ENCODE data around the gene CELA3A. TPM values are rescaled to one million over a fixed set of nuclear protein-coding genes. Genes with fewer than 3 reads are reported as not detected.

Gene CELA3A
- total and polyA plus RNA-seq, 2 of the 13 experiments (the other 11 are each of a cell fraction or from before 2014, with no cell fraction given): 0.09 TPM; not detected in 1

- TF ChIP-seq ZNF513 (CRISPR knock-in tag; conservative IDR thresholded peaks at IDR 0.05) (no peak), RBFOX2 (IDR thresholded peaks at IDR 0.05; ENCODE audit: low read depth, low read length) (peak; percentile 95), BCLAF1 (IDR thresholded peaks at IDR 0.05) (no peak), ZNF317 (CRISPR knock-in tag; IDR thresholded peaks at IDR 0.05) (no peak), ZFP37 (CRISPR knock-in tag; IDR thresholded peaks at IDR 0.05; ENCODE audit: borderline replicate concordance) (no peak), SOX13 (IDR thresholded peaks at IDR 0.05) (no peak), SOX13 (CRISPR knock-in tag; conservative IDR thresholded peaks at IDR 0.05 in 1 of 2, IDR thresholded peaks at IDR 0.05 in 1 of 2) (no peak; a peak in 1 of 4 replicates), ZNF263 (CRISPR knock-in tag; IDR thresholded peaks at IDR 0.05) (0 out of 2 replicates have a peak, but pooled peaks have one; percentile 27), KLF11 (CRISPR knock-in tag; IDR thresholded peaks at IDR 0.05) (peak; percentile 81; the same call in 1 of the 2 replicates), ZFYVE20 (CRISPR knock-in tag; IDR thresholded peaks at IDR 0.05; ENCODE audit: borderline replicate concordance, low read depth) (no peak), CREB1 (IDR thresholded peaks at IDR 0.05) (peak; percentile 94), CREB1 (CRISPR knock-in tag; IDR thresholded peaks at IDR 0.05) (peak; percentile 98), NR0B2 (CRISPR knock-in tag; IDR thresholded peaks at IDR 0.05) (no peak; the same call in 1 of the 2 replicates), TEF (CRISPR knock-in tag; IDR thresholded peaks at IDR 0.05) (no peak), SRY (CRISPR knock-in tag; IDR thresholded peaks at IDR 0.05) (no peak), ZNF30 (CRISPR knock-in tag; IDR thresholded peaks at IDR 0.05) (no peak), PAF1 (CRISPR knock-in tag; IDR thresholded peaks at IDR 0.05) (no peak), BCL6 (CRISPR knock-in tag; IDR thresholded peaks at IDR 0.05) (peak; percentile 31; the same call in 1 of the 2 replicates), GATAD1 (CRISPR knock-in tag; IDR thresholded peaks at IDR 0.05) (peak; percentile 87), ZBTB43 (CRISPR knock-in tag; conservative IDR thresholded peaks at IDR 0.05) (no peak; the same call in 1 of the 2 replicates), ZNF619 (CRISPR knock-in tag; IDR thresholded peaks at IDR 0.05) (no peak)
Measured at GRCh38 chr1:22052115-22053016, 50.9 kb downstream of the CELA3A start, which contains the start of gene CDC42 (continued).
